ENCODE data around the gene APBB1IP.

Gene APBB1IP

DNA sequence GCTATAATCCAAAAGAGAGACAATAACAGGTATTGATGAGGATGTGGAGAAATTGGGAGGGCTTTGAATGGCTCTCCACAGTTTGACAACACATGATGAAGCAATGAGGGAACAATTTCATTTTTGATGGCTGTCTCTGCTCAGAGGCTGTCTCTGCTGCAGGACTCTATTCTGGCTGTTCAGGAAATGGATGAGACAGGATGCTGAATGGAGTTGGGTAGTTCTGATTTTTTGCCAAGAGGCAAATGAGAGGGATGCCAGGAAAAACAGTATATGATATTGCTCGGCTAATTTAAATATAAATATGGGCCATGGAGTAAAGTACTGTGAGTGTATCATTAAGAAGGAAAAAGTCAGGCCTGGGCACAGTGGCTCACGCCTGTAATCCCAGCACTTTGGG is 16.8 kb downstream of the APBB1IP start:
- ChIA-PET POLR2A (no interaction called here), CTCF (no interaction called here)
- no peak for TF ChIP-seq ELF4 (IDR thresholded peaks at IDR 0.05)
- no peak for TF ChIP-seq ARNT (IDR thresholded peaks at IDR 0.05)
- TF ChIP-seq ZNF384 (IDR thresholded peaks at IDR 0.05) = no peak
- no peak for TF ChIP-seq HDGF (IDR thresholded peaks at IDR 0.05; ENCODE audit: borderline replicate concordance)
- TF ChIP-seq BHLHE40 (IDR thresholded peaks at IDR 0.05; ENCODE audit: borderline replicate concordance) = no peak
- no peak for TF ChIP-seq FOXK2 (IDR thresholded peaks at IDR 0.05)
- TF ChIP-seq FOXA1 (IDR thresholded peaks at IDR 0.05) = no peak
- no peak for TF ChIP-seq SUZ12 (IDR thresholded peaks at IDR 0.05)
- TF ChIP-seq NFRKB (IDR thresholded peaks at IDR 0.05) = no peak
- TF ChIP-seq FOXM1 (IDR thresholded peaks at IDR 0.05; ENCODE audit: borderline replicate concordance) = no peak
- no peak for TF ChIP-seq L3MBTL2 (conservative IDR thresholded peaks at IDR 0.05)
- TF ChIP-seq TARDBP (IDR thresholded peaks at IDR 0.05) = no peak
- no peak for TF ChIP-seq SP1 (IDR thresholded peaks at IDR 0.05)
- TF ChIP-seq LEF1 (IDR thresholded peaks at IDR 0.05; ENCODE audit: borderline replicate concordance) = no peak
- TF ChIP-seq, protein P1, sequence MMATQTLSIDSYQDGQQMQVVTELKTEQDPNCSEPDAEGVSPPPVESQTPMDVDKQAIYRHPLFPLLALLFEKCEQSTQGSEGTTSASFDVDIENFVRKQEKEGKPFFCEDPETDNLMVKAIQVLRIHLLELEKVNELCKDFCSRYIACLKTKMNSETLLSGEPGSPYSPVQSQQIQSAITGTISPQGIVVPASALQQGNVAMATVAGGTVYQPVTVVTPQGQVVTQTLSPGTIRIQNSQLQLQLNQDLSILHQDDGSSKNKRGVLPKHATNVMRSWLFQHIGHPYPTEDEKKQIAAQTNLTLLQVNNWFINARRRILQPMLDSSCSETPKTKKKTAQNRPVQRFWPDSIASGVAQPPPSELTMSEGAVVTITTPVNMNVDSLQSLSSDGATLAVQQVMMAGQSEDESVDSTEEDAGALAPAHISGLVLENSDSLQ (IDR thresholded peaks at IDR 0.05) = no peak
- DNase-seq (ENCODE audit: extremely low spot score) = no peak

DNA sequence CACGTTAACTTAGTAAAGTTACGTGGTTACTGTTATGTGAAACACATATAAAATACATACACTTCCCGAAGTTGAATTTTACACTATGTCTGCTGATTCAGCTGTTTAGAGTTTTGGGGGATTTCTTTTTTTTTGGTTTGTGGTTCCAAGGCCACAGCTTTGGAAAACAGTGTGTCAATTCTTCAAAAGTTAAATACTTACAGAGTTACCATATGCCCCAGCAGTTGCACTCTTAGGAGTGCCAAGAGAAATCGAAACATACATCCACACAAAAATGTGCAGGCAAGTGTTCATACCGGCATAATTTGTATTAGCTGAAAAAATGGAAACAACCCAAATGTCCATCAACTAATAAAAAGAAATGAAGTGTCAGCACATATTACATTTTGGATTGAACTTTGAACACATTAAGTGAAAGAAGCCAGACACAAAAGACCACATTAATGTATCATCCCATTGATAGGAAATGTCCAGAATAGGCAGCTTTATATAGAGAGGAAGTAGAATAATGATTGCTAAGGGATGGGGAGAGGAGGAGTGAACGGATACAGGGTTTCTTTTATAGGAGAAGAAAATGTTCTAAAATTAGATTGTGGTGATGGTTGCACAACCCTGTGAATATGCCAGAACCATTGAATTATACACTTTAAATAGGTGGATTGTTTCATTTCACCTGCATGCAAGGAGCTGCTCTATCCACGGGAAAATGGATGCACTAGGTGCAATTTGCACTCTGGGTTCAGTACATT is 17.6 kb downstream of the APBB1IP start:
- TF ChIP-seq SP1 (IDR thresholded peaks at IDR 0.05) = no peak
- TF ChIP-seq SUZ12 (IDR thresholded peaks at IDR 0.05) = no peak
- TF ChIP-seq HDGF (IDR thresholded peaks at IDR 0.05; ENCODE audit: borderline replicate concordance) = no peak
- no peak for TF ChIP-seq FOXK2 (IDR thresholded peaks at IDR 0.05)
- no peak for TF ChIP-seq NFRKB (IDR thresholded peaks at IDR 0.05)
- TF ChIP-seq ARNT (IDR thresholded peaks at IDR 0.05) = no peak
- no peak for TF ChIP-seq ZNF384 (IDR thresholded peaks at IDR 0.05)
- TF ChIP-seq LEF1 (IDR thresholded peaks at IDR 0.05; ENCODE audit: borderline replicate concordance) = no peak
- TF ChIP-seq, protein P1 (IDR thresholded peaks at IDR 0.05) = no peak
- no peak for TF ChIP-seq CTBP1 (IDR thresholded peaks at IDR 0.05; ENCODE audit: borderline replicate concordance)
- TF ChIP-seq FOXA1 (IDR thresholded peaks at IDR 0.05) = no peak
- no peak for TF ChIP-seq ELF4 (IDR thresholded peaks at IDR 0.05)
- TF ChIP-seq TARDBP (IDR thresholded peaks at IDR 0.05) = no peak
- TF ChIP-seq BHLHE40 (IDR thresholded peaks at IDR 0.05; ENCODE audit: borderline replicate concordance) = no peak
- no peak for TF ChIP-seq FOXM1 (IDR thresholded peaks at IDR 0.05; ENCODE audit: borderline replicate concordance)
- no peak for TF ChIP-seq L3MBTL2 (conservative IDR thresholded peaks at IDR 0.05)
- no peak for DNase-seq (ENCODE audit: extremely low spot score)
- ChIA-PET POLR2A (no interaction called here), CTCF (interaction anchor here (0.7 kb wide), 1 partner anchor 1562 kb away, joined by 5 read pairs; no protein-coding TSS in a partner anchor)

DNA sequence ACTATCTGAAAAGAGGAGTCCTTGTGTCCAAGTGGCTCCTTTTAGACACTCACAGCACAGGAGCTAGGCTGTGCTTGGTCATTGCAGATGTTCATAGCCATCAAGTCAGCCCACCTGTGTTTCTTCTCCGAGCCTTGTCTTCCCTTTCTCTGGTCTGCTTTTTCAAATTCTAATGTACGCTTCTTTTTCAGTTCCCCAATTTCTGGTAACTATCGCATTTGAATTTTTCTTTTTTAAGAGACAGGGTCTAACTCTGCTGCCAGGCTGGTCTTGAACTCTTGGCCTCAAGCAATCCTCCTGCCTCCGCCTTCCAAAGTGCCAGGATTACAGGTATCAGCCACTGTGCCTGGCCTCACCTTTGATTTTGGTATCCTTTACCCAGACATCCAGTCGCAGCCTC is 18.9 kb downstream of the APBB1IP start:
- POLR2A ChIA-PET = no interaction called here
- no peak for TF ChIP-seq FOXA1 (IDR thresholded peaks at IDR 0.05)
- no peak for TF ChIP-seq ZNF384 (IDR thresholded peaks at IDR 0.05)
- no peak for TF ChIP-seq CTBP1 (IDR thresholded peaks at IDR 0.05; ENCODE audit: borderline replicate concordance)
- TF ChIP-seq LEF1 (IDR thresholded peaks at IDR 0.05; ENCODE audit: borderline replicate concordance) = no peak
- TF ChIP-seq SUZ12 (IDR thresholded peaks at IDR 0.05) = no peak
- no peak for TF ChIP-seq ELF4 (IDR thresholded peaks at IDR 0.05)
- TF ChIP-seq FOXK2 (IDR thresholded peaks at IDR 0.05) = no peak
- TF ChIP-seq BHLHE40 (IDR thresholded peaks at IDR 0.05; ENCODE audit: borderline replicate concordance) = no peak
- TF ChIP-seq ARNT (IDR thresholded peaks at IDR 0.05) = no peak
- no peak for TF ChIP-seq FOXM1 (IDR thresholded peaks at IDR 0.05; ENCODE audit: borderline replicate concordance)
- no peak for TF ChIP-seq SP1 (IDR thresholded peaks at IDR 0.05)
- TF ChIP-seq, protein P1 (IDR thresholded peaks at IDR 0.05) = no peak
- TF ChIP-seq NFRKB (IDR thresholded peaks at IDR 0.05) = no peak
- no peak for TF ChIP-seq TARDBP (IDR thresholded peaks at IDR 0.05)
- no peak for TF ChIP-seq HDGF (IDR thresholded peaks at IDR 0.05; ENCODE audit: borderline replicate concordance)
- TF ChIP-seq L3MBTL2 (conservative IDR thresholded peaks at IDR 0.05) = no peak
- DNase-seq (ENCODE audit: extremely low spot score) = no peak
- CTCF ChIA-PET = no interaction called here

DNA sequence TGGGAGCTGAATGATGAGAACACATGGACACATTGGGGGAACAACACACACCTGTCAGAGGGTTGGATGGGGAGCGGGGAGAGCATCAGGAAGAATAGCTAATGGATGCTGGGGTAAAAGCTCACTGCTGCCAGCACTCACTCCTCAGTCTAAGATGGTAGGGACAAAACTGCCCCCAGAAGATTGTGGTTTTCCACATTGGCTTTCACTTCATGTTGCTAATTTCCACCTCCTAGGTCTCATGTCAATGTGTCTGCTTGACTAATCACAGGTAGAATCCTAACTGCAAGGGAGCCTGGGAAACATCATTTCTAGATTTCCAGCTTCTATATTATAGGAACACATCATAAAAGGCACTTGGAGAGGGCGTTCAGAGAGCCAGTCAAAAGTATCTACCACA is 22.6 kb downstream of the APBB1IP start:
- TF ChIP-seq CTBP1 (IDR thresholded peaks at IDR 0.05; ENCODE audit: borderline replicate concordance) (no peak), FOXA1 (IDR thresholded peaks at IDR 0.05) (no peak), SUZ12 (IDR thresholded peaks at IDR 0.05) (no peak), FOXK2 (IDR thresholded peaks at IDR 0.05) (no peak), FOXM1 (IDR thresholded peaks at IDR 0.05; ENCODE audit: borderline replicate concordance) (no peak), NFRKB (IDR thresholded peaks at IDR 0.05) (no peak), HDGF (IDR thresholded peaks at IDR 0.05; ENCODE audit: borderline replicate concordance) (no peak), BHLHE40 (IDR thresholded peaks at IDR 0.05; ENCODE audit: borderline replicate concordance) (no peak), ELF4 (IDR thresholded peaks at IDR 0.05) (no peak), LEF1 (IDR thresholded peaks at IDR 0.05; ENCODE audit: borderline replicate concordance) (no peak), ZNF384 (IDR thresholded peaks at IDR 0.05) (no peak), ARNT (IDR thresholded peaks at IDR 0.05) (no peak), TARDBP (IDR thresholded peaks at IDR 0.05) (no peak)
- TF ChIP-seq, protein P1 (IDR thresholded peaks at IDR 0.05) = no peak
- DNase-seq (ENCODE audit: extremely low spot score) = no peak
- ChIA-PET CTCF (no interaction called here), POLR2A (no interaction called here)

DNA sequence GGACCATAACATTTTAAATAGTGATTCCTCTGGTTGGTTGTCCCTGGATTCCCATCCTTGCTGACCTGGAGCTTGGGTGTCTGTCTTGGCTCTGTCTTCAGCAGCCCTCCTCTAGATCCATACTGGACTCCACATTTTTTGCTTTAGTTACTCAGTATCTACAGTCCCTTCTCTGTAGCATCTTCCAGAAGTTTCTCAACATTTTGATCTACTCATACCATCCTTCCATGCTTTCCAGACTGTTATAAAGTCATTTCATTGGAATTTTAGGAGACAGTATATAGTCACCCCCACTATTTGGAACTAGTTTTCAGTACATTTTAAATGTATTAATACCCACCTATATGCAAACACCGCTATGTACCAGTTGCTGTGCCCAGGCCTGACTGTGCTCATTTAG is 25.8 kb downstream of the APBB1IP start:
- TF ChIP-seq, protein P1 (IDR thresholded peaks at IDR 0.05) = no peak
- TF ChIP-seq ARNT (IDR thresholded peaks at IDR 0.05) (no peak), FOXK2 (IDR thresholded peaks at IDR 0.05) (no peak), SUZ12 (IDR thresholded peaks at IDR 0.05) (no peak), SP1 (IDR thresholded peaks at IDR 0.05) (no peak), L3MBTL2 (conservative IDR thresholded peaks at IDR 0.05) (no peak), HDGF (IDR thresholded peaks at IDR 0.05; ENCODE audit: borderline replicate concordance) (no peak), ZNF384 (IDR thresholded peaks at IDR 0.05) (no peak), ELF4 (IDR thresholded peaks at IDR 0.05) (no peak), TARDBP (IDR thresholded peaks at IDR 0.05) (no peak)
- no peak for DNase-seq (ENCODE audit: extremely low spot score)
- ChIA-PET CTCF (no interaction called here), POLR2A (no interaction called here)
